ENCODE results near the gene ELN. TPM values are rescaled to one million over a fixed set of nuclear protein-coding genes. Genes with fewer than 3 reads are reported as not detected.

The ELN gene
- total RNA-seq, 2 donors from 2014 or later = 10.3 to 15.0 TPM

DNA sequence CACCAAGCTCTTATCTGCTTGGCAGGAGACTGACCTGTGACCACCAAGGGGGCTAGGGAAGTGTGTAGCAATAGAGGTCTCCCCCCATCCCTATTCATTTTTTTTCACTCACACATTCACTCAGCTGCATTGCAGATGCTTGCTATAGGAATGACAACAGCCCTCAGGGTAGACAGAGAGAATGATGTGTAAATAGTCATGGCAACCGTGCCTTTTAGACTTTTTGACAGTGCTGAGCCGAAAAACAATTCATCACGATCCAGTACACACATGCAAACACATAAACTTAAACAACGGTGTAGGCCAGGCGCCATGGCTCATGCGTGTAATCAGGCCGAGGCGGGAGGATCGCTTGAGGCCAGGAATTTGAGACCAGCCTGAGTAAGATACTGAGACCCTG lies 7.6 kb upstream of the ELN start:
- ATAC-seq (no peak), DNase-seq (no peak)
- intact Hi-C loops (cut with DNase I, micrococcal nuclease) = loop anchor here in 1 of 2 donors (10.0 kb wide), 1 partner anchor 136 kb away; no protein-coding TSS in a partner anchor

DNA sequence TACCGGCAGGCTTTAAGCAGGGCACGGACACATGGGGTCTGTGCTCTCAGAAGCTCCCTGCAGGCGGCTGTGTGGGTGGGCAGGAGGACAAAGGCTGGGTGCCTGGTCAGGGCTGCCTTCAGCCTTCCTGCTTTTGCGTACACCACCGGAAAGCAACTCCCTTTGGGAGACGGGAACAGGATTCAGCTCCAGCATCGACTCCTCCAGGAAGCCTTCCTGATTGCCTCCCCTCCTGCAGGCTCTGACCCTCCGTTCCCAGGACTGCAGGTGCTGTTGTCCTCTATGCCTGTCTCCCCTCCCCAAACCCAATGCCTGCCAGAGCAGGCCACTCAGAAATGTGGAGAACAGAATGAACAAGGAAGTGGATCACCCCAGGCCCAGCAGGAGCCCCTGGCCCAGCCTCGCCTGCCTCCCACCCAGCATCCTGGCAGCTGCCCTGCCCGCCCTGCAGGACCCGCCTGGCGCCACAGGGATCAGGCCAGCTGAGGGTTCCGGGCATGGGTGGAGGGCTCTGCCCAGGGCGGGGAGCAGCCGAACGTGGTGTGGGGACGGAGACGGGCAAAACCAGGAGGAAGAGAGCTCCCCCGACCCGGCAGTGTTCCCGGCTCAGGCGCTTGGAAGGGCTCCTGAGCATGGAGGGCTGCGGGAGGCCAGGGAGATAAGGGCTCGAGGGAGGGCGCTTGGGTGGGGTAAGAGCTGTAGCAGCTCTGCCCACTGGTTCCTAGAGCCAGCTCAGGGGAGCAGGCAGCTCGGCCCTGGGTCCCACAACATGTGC lies 6.2 kb upstream of the ELN start:
- intact Hi-C loops (cut with DNase I, micrococcal nuclease) = loop anchor here in 1 of 2 donors (10.0 kb wide), 1 partner anchor 137 kb away; no protein-coding TSS in a partner anchor
- DNase-seq (no peak), ATAC-seq (no peak)

DNA sequence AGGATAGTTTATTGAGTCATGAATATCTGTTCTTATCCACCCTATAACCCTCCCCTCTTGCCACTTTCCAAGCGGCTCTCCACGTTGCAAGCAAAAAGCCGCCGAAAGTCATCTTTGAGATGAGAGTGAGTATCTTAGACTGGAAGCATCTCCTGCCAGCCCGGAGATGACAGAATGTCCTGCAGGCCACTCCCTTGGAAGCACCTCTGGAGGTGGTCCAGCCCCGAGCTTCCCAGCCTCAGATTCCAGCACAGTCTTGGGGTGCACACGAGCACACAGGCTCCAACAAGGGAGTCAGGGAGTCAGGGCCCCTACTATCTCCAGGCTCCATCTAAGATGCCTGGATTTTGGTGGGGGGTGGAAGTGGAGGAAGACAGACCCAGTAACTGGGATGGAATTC lies 5.5 kb upstream of the ELN start:
- DNase-seq (no peak), ATAC-seq (no peak)
- intact Hi-C loops (cut with DNase I, micrococcal nuclease) = loop anchor here in 1 of 2 donors (10.0 kb wide), 1 partner anchor 138 kb away; no protein-coding TSS in a partner anchor

DNA sequence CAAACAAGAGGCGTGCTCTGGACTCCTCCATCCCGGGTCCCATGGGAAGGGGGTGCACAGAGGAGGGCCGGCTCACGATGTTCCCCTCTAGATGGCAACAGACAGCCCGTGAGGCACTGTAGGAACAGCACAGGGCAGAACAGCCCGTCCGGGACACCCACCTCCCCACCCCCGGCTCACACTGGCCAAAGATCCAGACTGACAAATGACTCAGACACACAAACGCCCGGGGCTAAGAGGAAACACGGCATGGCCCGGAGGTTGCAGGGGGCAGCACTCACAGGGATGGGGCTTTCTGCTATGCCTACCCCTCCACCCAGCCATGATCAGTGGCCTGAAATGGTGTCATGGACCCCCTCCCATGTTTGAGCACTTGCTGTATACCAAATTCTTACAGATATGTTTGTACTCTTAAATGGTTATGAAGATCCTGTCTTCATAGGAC lies 4.9 kb upstream of the ELN start:
- DNase-seq = no peak
- ATAC-seq = no peak
- intact Hi-C loops (cut with DNase I, micrococcal nuclease) = loop anchor here in 1 of 2 donors (10.0 kb wide), 1 partner anchor 138 kb away; no protein-coding TSS in a partner anchor

DNA sequence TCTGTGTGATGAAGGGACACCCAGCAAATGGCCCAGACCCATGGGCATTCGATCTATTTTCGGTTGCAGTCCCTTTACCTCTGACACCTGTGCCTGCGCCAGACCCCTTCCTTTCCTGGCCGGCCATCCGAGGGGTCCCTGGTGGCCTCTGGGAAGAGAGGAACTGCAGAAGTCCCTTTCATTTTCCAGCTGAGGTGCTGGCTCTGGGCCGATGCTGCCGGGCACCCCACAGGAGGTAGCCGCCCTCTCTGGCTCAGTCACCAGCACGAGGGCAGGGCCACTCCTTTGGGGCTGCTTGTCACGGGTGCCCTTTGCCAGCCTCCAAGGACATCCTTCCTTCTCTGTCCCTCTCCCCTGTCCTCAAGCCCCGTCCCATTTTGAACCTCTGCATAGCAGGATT lies 4.2 kb upstream of the ELN start:
- ATAC-seq (no peak), DNase-seq (no peak)
- intact Hi-C loops (cut with DNase I, micrococcal nuclease) = loop anchor here in 1 of 2 donors (10.0 kb wide), 1 partner anchor 139 kb away; no protein-coding TSS in a partner anchor

DNA sequence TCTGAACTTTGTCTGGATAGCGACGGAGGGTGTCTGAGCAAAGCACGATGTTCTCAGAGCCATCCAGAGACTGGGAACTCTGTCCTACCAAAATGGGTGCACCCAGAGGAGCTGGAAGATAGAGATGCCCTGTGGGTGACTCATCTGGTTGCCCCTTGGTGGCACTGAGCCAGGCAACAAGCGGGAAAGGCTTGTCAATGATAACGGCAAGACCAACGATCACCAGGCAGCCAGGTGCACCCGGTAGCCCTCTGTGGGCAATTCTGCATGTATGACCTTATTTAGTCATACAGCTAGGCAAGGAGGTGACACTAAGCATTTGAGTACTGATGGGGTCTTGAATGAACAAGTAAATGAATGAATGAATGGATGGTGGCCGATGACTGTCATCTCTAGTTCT lies 2.8 kb upstream of the ELN start:
- intact Hi-C loops (cut with DNase I, micrococcal nuclease) = loop anchor here in 1 of 2 donors (10.0 kb wide), 1 partner anchor 140 kb away; no protein-coding TSS in a partner anchor
- no peak for DNase-seq
- ATAC-seq = no peak

DNA sequence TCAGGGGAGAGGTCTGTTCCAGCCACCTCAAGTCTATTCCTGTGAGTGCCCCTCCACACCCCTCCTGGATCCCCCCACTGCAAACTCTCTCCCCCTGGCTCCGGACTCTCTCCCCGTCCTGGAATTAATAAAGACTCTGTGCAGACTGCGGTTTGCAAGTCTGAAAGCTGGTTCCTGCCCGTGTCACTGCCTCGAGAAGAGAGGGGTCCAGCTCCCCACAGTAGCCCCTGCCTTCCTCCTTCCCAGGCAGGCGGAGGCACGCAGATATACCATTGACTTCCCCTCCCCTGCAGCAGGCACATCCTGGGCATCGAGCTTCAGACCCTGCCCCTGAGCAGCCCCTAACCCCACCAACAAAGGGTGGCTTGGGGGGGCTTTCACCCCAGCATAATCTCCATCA lies 2.2 kb upstream of the ELN start:
- intact Hi-C loops (cut with DNase I, micrococcal nuclease) = loop anchor here in 1 of 2 donors (10.0 kb wide), 1 partner anchor 141 kb away; no protein-coding TSS in a partner anchor
- no peak for DNase-seq

DNA sequence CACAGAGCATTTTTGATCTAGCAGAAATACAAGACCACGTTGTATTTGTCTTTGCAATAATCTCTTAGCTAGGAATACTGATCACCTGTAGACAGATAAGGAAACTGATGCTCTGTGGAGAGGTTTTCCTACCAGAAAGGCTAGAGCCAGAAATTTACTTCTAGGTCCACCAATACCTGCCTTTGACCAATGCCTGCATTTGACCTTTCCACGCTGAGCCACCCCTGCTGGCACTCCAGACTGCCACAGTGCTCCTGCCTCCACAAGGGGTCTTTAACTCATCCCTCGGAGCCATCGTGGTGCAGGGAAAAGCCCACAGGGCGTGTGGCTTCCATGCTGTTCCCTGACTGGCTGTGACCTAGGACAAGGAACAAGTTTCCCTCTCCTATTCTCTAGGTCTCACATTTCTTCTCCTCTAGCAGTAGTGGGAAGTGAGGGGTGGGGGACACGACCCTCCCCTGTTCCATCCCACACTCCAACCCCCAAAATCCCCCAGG lies 1.5 kb upstream of the ELN start:
- no peak for DNase-seq
- intact Hi-C loops (cut with DNase I, micrococcal nuclease) = loop anchor here in 1 of 2 donors (10.0 kb wide), 1 partner anchor 142 kb away; no protein-coding TSS in a partner anchor
- ATAC-seq = peak; percentile 50

More for the DNA sequence above, 2.2 kb upstream of the ELN start:
- ATAC-seq = no peak

DNA sequence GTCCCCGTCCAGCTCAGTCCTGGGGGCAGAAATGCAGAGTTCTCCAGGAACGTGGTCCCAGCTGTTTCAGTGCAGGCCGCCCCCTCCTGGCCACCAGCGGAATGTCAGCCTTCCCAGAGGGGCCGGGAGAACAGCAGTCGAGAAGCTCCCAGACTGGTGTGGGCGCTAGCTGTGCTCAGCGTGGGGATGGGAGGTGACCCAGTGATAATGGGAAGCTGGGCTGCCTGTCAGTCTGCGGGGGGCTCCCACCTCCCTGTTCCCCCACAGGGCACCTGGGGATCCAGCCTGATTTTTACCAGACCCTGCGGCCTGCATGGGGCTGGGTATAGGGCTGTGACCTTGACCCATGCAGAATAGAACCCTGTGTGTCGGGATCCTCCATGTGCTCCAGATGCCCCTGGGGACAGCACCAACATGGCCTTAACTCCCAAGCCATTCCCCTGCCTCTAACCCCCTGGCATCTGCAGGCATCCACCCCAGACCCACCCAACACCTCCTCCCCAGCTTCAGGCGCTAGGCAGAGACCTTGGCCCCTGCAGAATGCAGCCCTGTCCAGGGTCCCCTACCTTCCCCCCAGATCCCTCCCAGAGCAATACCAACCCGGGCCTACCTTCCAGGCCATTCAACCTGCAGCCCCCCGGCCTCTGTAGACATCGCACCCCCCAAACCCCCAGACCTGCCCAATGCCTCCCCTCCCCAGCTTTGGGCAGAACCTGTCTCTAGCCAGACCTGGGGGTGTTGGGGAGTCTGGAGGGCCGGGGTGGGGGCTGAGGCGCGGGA lies 880 bp upstream of the ELN start:
- peak; percentile 65 to 80 for DNase-seq
- peak; percentile 81 for ATAC-seq
- intact Hi-C loops (cut with DNase I, micrococcal nuclease) = loop anchor here in 1 of 2 donors (10.0 kb wide), 1 partner anchor 142 kb away; no protein-coding TSS in a partner anchor

DNA sequence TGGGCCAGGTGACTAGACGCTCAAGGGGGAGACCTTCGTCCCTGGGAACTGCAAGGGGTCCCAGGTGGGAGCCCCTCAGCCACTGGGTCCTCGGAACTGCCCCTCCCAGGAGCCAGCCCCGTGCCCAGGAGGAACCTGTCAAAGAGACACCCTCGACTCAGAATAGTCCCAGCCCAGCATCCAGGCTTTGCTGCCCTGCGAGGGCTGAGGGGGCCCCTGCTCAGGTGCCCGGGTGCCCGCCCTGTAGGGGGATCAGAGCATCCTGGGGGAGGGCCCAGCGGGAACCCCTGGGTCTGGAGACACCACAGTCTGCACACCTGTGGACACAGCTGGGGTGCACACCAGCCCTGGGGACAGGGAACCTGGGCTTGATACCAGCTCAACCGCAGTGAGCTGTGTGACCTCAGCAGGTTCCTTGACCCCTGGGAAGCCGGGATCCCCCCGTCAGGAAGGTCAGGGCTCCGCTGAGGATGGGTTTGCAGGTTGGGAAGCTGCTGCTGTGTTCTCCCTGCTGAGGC lies 407 bp downstream of the ELN start:
- ATAC-seq = no peak
- intact Hi-C loops (cut with DNase I, micrococcal nuclease) = loop anchor here in 1 of 2 donors (10.0 kb wide), 1 partner anchor 144 kb away; no protein-coding TSS in a partner anchor
- DNase-seq = no peak

DNA sequence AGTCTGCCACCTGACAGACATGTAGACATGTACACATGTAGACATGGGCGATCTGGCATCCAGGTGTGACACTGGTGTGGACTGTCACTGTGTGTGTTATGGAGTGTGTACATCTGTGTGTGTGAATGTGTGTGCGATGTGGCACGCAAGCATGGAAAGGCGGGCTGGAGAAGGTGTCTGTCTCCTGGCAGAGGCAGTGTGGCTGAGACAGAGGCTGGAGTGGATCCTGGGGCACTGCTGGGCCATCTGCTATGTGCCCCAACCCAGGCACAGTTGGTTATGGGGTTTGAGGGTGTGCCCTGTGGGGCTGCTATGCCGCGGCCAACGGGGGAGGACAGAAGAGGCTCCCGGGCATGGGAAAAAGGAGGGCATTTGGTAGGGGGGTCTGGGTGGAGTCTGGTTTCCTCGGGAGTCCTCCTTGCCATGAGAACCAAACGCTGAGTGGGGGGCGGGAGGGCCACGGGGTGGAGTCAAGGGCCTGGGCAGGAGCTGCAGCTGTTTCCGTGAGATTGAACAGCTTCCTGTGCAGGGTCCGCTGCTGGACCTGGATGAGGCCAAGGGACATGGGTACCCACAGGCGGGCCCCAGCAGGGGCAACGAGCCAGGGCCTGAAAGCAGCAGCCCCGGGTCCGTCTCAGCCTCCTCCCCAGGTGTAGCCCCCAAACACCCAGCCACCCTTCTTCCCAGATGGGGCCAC lies 1.3 kb downstream of the ELN start:
- intact Hi-C loops (cut with DNase I, micrococcal nuclease) = loop anchor here in 1 of 2 donors (10.0 kb wide), 1 partner anchor 144 kb away; no protein-coding TSS in a partner anchor
- no peak for ATAC-seq
- DNase-seq = no peak

DNA sequence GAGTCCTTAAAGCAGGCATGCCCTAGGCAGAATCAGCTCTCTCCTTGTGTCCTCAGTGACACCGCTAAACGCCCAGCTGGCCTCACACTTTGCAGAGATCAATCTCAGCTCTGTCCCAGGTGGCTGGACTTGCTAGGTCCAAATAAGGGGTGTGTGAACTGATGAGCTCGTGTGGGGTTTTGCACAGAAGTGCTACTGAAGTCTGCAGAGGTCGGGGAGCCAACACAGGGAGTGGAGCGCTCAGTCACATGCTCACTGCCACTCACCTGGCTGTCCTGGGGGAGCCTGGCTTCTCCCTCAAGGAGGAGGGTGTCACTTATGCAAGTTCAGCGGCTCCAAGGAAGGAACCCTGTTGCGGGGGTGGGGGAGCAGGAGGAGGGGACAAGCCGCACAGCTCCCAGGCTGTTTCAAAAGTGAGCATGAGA lies 2.0 kb downstream of the ELN start:
- intact Hi-C loops (cut with DNase I, micrococcal nuclease) = loop anchor here in 1 of 2 donors (10.0 kb wide), 1 partner anchor 145 kb away; no protein-coding TSS in a partner anchor
- DNase-seq (no peak), ATAC-seq (no peak)

DNA sequence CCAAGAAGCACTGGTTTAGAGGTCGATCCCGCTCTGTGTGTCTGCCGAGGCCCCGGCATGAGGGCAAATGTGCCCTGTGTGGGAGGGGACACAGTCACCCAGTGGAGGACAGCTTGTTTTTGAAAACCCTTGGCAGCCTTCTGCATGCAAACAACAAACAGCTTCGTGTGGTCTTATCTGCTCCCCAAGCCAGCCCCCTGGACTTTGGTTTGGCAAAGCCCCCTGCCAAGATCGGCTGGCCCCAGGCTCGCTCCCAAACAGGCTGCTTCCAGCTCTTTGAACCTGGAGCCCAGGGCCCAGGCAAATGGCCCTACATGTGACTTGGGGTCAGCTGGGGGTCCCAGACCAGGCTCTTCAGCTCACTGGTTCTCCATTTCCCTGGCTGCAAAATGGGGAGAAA lies 2.9 kb downstream of the ELN start:
- intact Hi-C loops (cut with DNase I, micrococcal nuclease) = no loop called here
- no peak for DNase-seq
- ATAC-seq = no peak

DNA sequence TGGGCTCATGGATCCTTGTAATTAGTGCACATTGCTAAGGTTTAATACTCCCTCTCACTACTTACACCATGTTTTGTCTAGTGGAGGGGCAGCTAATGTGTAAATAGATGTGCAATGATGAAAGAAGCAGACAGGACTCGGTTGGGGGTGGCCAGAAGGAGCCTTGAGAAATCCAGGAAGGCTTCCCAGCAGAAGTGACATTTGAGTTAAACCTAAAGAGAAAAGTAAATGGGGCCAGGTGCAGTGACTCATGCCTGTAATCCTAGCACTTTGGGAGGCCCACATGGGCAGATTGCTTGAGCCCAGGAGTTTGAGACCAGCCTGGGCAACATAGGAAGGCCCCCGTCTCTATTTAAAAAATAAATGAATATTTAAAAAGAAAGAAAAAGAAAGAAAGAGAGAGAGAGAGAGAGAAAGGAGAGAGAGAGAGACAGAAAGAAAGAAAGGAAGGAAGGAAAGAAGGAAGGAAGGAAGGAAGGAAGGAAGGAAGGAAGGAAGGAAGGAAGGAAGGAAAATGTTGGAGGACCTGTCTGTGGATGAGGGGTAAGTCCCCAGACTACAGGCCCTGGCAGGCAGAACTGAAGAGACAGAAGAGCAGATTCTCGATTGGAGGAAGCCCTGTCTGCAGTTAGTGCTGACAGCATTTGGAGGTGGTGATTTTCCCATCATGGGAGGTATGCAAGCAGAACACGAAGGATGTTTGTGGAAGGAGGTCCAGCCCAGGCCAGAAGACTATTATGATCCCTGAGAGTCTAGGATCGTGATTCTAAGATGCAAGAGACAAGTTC lies 3.6 kb downstream of the ELN start:
- DNase-seq (no peak), ATAC-seq (no peak)
- intact Hi-C loops (cut with DNase I, micrococcal nuclease) = no loop called here

DNA sequence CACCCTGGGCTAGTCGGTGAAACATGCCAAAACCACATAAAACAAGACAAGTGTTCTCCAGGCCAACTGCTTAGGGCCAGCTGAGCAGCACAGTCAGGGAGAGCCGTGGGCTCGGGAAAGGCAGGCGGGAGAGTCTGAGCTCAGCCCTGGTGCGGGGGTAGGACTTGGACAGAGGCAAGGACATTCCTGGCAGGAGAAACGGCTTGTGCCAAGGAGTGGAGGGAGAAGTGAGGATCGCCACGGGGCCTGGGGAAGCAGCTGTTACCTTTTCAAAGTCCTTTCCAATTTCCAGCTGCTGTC lies 4.2 kb downstream of the ELN start:
- intact Hi-C loops (cut with DNase I, micrococcal nuclease) = no loop called here
- peak; percentile 22 for ATAC-seq
- peak in 1 of 2 donors; percentile 65 for DNase-seq

DNA sequence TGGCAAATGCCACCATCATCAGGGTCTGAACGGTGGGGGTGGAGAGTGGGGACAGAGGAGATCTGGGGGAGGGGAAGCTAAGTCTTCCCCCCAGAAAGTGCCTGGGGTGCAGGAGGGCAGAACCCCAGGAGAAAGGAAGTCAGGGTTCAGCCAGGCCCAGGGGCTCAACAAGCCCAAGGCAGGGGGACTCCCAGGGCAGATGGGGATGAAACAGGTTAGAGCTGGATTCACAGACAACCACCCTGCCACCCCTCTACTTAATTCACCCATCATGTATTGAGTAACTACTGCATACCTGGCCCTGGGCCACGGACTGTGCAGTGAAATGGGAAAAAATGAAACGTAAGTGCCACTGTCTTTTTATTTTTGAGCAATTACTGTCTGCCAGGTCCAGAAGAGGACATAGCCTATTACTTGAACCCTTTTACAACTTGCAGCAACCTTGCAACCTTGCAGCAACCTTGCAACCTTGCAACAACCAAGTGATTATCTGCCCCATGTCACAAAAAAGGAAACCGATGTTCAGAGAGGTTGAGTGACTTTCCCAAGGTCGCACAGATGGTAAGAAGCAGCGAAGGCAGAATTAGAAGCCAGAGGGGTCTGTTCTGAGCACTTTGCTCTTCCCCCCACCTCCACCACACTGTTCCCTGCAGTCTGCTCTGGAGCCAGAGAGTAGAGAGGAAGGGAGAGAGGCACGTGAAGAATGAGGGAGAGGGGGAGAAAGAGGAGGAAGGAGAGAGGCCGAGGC lies 4.8 kb downstream of the ELN start:
- ATAC-seq (peak; percentile 6), DNase-seq (no peak)
- intact Hi-C loops (cut with DNase I, micrococcal nuclease) = no loop called here
